ENCODE measurements around the gene LMOD3. TPM values are rescaled to one million over a fixed set of nuclear protein-coding genes. Genes with fewer than 3 reads are reported as not detected.

Gene LMOD3
- total and polyA plus RNA-seq, 2 donors (not counting 1 experiment from before 2014, with no cell fraction given): not detected

DNA sequence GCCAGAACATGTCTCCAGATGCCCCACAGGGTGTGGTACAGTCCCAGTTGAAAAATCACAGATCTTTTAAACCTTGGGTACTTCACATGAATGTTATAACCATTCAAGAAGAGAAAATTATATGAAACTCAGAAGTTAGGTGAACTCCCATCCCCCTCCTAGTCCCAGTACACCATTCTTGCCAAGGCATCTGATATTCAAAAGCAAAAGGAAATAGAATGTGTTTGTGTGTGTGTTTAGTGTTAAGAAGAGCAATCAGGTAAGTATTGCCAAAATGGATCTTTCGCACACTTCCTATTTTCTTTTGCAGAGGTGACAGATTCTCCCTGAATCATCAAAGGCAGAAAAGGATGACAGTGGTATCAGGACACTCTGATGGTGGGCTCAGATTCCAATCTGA, 44.1 kb upstream of the LMOD3 start:
- Mint-ChIP-seq H3K27me3 (peaks cover 12% of the 10 kb centered on the region), H3K27ac (no peak overlapping the region), H3K4me1 (no peaks in the 10 kb centered on the region), H3K9me3 (ENCODE audit: insufficient read depth) (no peaks in the 10 kb centered on the region), H3K4me3 (no peak overlapping the region)
- H3K4me3 ChIP-seq (ENCODE audit: control extremely low read depth in 1 of 5, extremely low read depth in 1 of 5, insufficient read depth in 1 of 5, low read depth in 2 of 5, low read length in 4 of 5): no peak overlapping the region
- no peaks in the 10 kb centered on the region for H3K4me1 ChIP-seq (ENCODE audit: control insufficient read depth in 2 of 2, insufficient read depth in 2 of 2, low read length in 2 of 2)
- H3K9me3 ChIP-seq (ENCODE audit: control extremely low read depth in 1 of 3, control insufficient read depth in 2 of 3, insufficient read depth in 1 of 3, low read length in 2 of 3): no peaks in the 10 kb centered on the region
- H2AFZ ChIP-seq (ENCODE audit: insufficient read depth, low read depth, low read length, poor library complexity, severe bottlenecking): no peak overlapping the region
- intact Hi-C loops (cut with micrococcal nuclease): no loop called here
- H3K36me3 ChIP-seq (replicated peaks in 1 of 2; ENCODE audit: control extremely low read depth in 1 of 2, control insufficient read depth in 1 of 2, extremely low read depth in 1 of 2, insufficient read depth in 2 of 2, low read length in 1 of 2): no peaks in the 10 kb centered on the region
- POLR2A ChIA-PET: no interaction called here
- H3K27ac ChIP-seq (ENCODE audit: low read length in 2 of 2): no peak overlapping the region
- 100% methylated on average over 1 of the region's 1 CpG for WGBS (ENCODE audit: insufficient coverage)
- H3K79me2 ChIP-seq (ENCODE audit: control insufficient read depth, insufficient read depth, low read length): no peaks in the 10 kb centered on the region
- no peak for ATAC-seq (ENCODE audit: low read depth)
- CTCF ChIA-PET: no interaction called here
- H3K4me2 ChIP-seq (replicated peaks; ENCODE audit: low read depth, low read length, poor library complexity, severe bottlenecking): no peak overlapping the region
- no peaks in the 10 kb centered on the region for H4K20me1 ChIP-seq (ENCODE audit: control insufficient read depth, insufficient read depth, low read length, poor library complexity, severe bottlenecking)
- TF ChIP-seq, protein P1, sequence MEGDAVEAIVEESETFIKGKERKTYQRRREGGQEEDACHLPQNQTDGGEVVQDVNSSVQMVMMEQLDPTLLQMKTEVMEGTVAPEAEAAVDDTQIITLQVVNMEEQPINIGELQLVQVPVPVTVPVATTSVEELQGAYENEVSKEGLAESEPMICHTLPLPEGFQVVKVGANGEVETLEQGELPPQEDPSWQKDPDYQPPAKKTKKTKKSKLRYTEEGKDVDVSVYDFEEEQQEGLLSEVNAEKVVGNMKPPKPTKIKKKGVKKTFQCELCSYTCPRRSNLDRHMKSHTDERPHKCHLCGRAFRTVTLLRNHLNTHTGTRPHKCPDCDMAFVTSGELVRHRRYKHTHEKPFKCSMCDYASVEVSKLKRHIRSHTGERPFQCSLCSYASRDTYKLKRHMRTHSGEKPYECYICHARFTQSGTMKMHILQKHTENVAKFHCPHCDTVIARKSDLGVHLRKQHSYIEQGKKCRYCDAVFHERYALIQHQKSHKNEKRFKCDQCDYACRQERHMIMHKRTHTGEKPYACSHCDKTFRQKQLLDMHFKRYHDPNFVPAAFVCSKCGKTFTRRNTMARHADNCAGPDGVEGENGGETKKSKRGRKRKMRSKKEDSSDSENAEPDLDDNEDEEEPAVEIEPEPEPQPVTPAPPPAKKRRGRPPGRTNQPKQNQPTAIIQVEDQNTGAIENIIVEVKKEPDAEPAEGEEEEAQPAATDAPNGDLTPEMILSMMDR (IDR thresholded peaks at IDR 0.05): no peak
- no peak for TF ChIP-seq EZH2 (IDR thresholded peaks at IDR 0.05; ENCODE audit: borderline replicate concordance, insufficient read depth, low read depth, low read length, poor library complexity, severe bottlenecking)
- no peak for DNase-seq
- no peak overlapping the region for H3K9ac ChIP-seq (ENCODE audit: low read length)
- H3K27me3 ChIP-seq (replicated peaks in 1 of 4; ENCODE audit: control extremely low read depth in 1 of 4, control insufficient read depth in 3 of 4, insufficient read depth in 4 of 4, low read length in 3 of 4): no peaks in the 10 kb centered on the region

DNA sequence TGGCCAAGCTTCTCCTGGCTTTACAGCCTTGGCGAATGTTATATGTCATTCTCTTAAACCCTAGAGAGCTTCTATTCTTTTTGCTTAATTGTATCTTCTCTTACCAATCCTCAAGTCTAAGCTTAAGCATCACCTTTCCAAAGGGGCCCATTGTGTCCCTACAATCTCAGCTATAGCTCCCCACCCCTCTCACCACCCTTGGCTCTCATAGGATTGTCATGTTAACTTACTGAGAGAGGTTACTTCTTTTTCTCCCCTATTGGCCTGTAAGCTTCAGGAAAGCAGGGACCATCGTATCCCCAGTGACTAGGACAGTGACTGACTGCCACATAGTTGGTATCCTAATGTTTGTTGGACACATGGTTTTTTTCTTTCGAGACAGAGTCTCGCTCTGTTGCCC, 43.3 kb upstream of the LMOD3 start:
- H3K36me3 ChIP-seq (replicated peaks in 1 of 2; ENCODE audit: control extremely low read depth in 1 of 2, control insufficient read depth in 1 of 2, extremely low read depth in 1 of 2, insufficient read depth in 2 of 2, low read length in 1 of 2): no peaks in the 10 kb centered on the region
- no peak for DNase-seq
- H3K79me2 ChIP-seq (ENCODE audit: control insufficient read depth, insufficient read depth, low read length): no peaks in the 10 kb centered on the region
- H4K20me1 ChIP-seq (ENCODE audit: control insufficient read depth, insufficient read depth, low read length, poor library complexity, severe bottlenecking): no peaks in the 10 kb centered on the region
- 98% methylated on average over 4 of the region's 4 CpGs for WGBS (ENCODE audit: insufficient coverage)
- Mint-ChIP-seq H3K27ac (no peak overlapping the region), H3K4me3 (no peak overlapping the region), H3K27me3 (peaks cover 6% of the 10 kb centered on the region), H3K9me3 (ENCODE audit: insufficient read depth) (no peaks in the 10 kb centered on the region), H3K4me1 (no peaks in the 10 kb centered on the region)
- no peaks in the 10 kb centered on the region for H3K27me3 ChIP-seq (replicated peaks in 1 of 4; ENCODE audit: control extremely low read depth in 1 of 4, control insufficient read depth in 3 of 4, insufficient read depth in 4 of 4, low read length in 3 of 4)
- H3K9ac ChIP-seq (ENCODE audit: low read length): no peak overlapping the region
- no peaks in the 10 kb centered on the region for H3K4me1 ChIP-seq (ENCODE audit: control insufficient read depth in 2 of 2, insufficient read depth in 2 of 2, low read length in 2 of 2)
- no peak for ATAC-seq (ENCODE audit: low read depth)
- H2AFZ ChIP-seq (ENCODE audit: insufficient read depth, low read depth, low read length, poor library complexity, severe bottlenecking): no peak overlapping the region
- H3K4me3 ChIP-seq (ENCODE audit: control extremely low read depth in 1 of 5, extremely low read depth in 1 of 5, insufficient read depth in 1 of 5, low read depth in 2 of 5, low read length in 4 of 5): no peak overlapping the region
- no peak overlapping the region for H3K4me2 ChIP-seq (replicated peaks; ENCODE audit: low read depth, low read length, poor library complexity, severe bottlenecking)
- TF ChIP-seq, protein P1 (IDR thresholded peaks at IDR 0.05): no peak
- TF ChIP-seq EZH2 (IDR thresholded peaks at IDR 0.05; ENCODE audit: borderline replicate concordance, insufficient read depth, low read depth, low read length, poor library complexity, severe bottlenecking): no peak
- intact Hi-C loops (cut with micrococcal nuclease): no loop called here
- H3K27ac ChIP-seq (ENCODE audit: low read length in 2 of 2): no peak overlapping the region
- ChIA-PET POLR2A (no interaction called here), CTCF (interaction anchor here (1.4 to 5.5 kb wide), 2 partner anchors 11 to 140 kb away, joined by 4 to 40 read pairs; no protein-coding TSS in a partner anchor)
- H3K9me3 ChIP-seq (ENCODE audit: control extremely low read depth in 1 of 3, control insufficient read depth in 2 of 3, insufficient read depth in 1 of 3, low read length in 2 of 3): no peaks in the 10 kb centered on the region

Data from B cell (primary cell).